ENCODE measurements around the gene SLC26A6. TPM values are rescaled to one million over a fixed set of nuclear protein-coding genes. Genes with fewer than 3 reads are reported as not detected.
A peak's percentile ranks its signal among the peaks of the same experiment; 100 is the strongest.

The SLC26A6 gene
- polyA plus RNA-seq, 1 donor from 2014 or later, result 23.6 TPM

- Histone ChIP-seq H3K9ac (ENCODE audit: low read length) (peak overlapping the region; percentile 92), H3K4me2 (ENCODE audit: low read length) (peak overlapping the region; percentile 70), H3K27me3 (ENCODE audit: insufficient read depth, low read depth, low read length) (no peaks in the 10 kb centered on the region), H3K36me3 (ENCODE audit: insufficient read depth, low read length) (peaks cover 45% of the 10 kb centered on the region), H3K9me3 (ENCODE audit: low read length) (peaks cover 34% of the 10 kb centered on the region), H3K27ac (ENCODE audit: low read length) (peak overlapping the region; percentile 95), H2AFZ (ENCODE audit: low read depth, low read length) (no peak overlapping the region), H3K9me2 (ENCODE audit: insufficient read depth, low read length) (no peaks in the 10 kb centered on the region), H3K79me2 (replicated peaks; ENCODE audit: insufficient read depth, low read length) (peaks cover 34% of the 10 kb centered on the region), H3K4me3 (ENCODE audit: low read length) (peak overlapping the region; percentile 73), H4K20me1 (ENCODE audit: insufficient read depth) (no peaks in the 10 kb centered on the region), H3F3A (ENCODE audit: insufficient read depth, low read length, poor library complexity, severe bottlenecking) (no peaks in the 10 kb centered on the region)
- TF ChIP-seq TAF1 (IDR thresholded peaks at IDR 0.05; ENCODE audit: low read depth) (peak; percentile 39), MXI1 (conservative IDR thresholded peaks at IDR 0.05; ENCODE audit: poor library complexity, severe bottlenecking) (no peak), REST (IDR thresholded peaks at IDR 0.05; ENCODE audit: borderline replicate concordance) (peak; percentile 98)
These were observed 26.4 kb upstream of the SLC26A6 start for GRCh38 chr3:48661501-48662144.

- Histone ChIP-seq H3K9ac (ENCODE audit: low read length) (no peak overlapping the region), H3K4me2 (ENCODE audit: low read length) (no peak overlapping the region), H3K9me2 (ENCODE audit: insufficient read depth, low read length) (no peaks in the 10 kb centered on the region), H3K36me3 (ENCODE audit: insufficient read depth, low read length) (peaks cover 49% of the 10 kb centered on the region), H3F3A (ENCODE audit: insufficient read depth, low read length, poor library complexity, severe bottlenecking) (no peaks in the 10 kb centered on the region), H3K27ac (ENCODE audit: low read length) (no peak overlapping the region), H3K4me3 (ENCODE audit: low read length) (peak overlapping the region; percentile 73), H3K9me3 (ENCODE audit: low read length) (peaks cover 37% of the 10 kb centered on the region), H4K20me1 (ENCODE audit: insufficient read depth) (no peaks in the 10 kb centered on the region), H2AFZ (ENCODE audit: low read depth, low read length) (no peak overlapping the region), H3K79me2 (replicated peaks; ENCODE audit: insufficient read depth, low read length) (peaks cover 36% of the 10 kb centered on the region), H3K27me3 (ENCODE audit: insufficient read depth, low read depth, low read length) (no peaks in the 10 kb centered on the region)
- no peak for TF ChIP-seq REST (IDR thresholded peaks at IDR 0.05; ENCODE audit: borderline replicate concordance)
- no peak for TF ChIP-seq RAD21 (conservative IDR thresholded peaks at IDR 0.05)
- no peak for TF ChIP-seq SMC3 (conservative IDR thresholded peaks at IDR 0.05; ENCODE audit: poor library complexity)
These were observed 25.6 kb upstream of the SLC26A6 start for GRCh38 chr3:48660800-48661400.
